GM13976 (cell line): Measurements from ENCODE around the gene KCNJ15.
A peak's percentile ranks its signal among the peaks of the same experiment; 100 is the strongest.

Experiments used
- DNase-seq: peaks from one replicate; pipeline ENCODE4 v3.0.0; 2012; ENCODE audit warnings: low spot score
- CTCF ChIP-seq: IDR thresholded peaks from 2 replicates; pipeline ENCODE4 v1.5.1; 2012; ENCODE audit warnings: borderline replicate concordance, mild to moderate bottlenecking; ENCODE audit not compliant: insufficient read depth; ENCODE audit errors: extremely low read depth, missing control alignments, control extremely low read depth
- in situ Hi-C: fragments of 300-500 bp; cut with MboI; formaldehyde crosslinking; loops from one replicate; pipeline ENCODE4 v1.12.0; 2022; ENCODE audit warnings: low sequenced_read_pairs, mixed read lengths, inconsistent platforms; ENCODE audit not compliant: unreplicated experiment

Gene KCNJ15

GRCh38 chr21:38349977-38350376, 93.2 kb downstream of the KCNJ15 start:
- TF ChIP-seq CTCF, result no peak
- in situ Hi-C loops, result loop anchor here (10.0 to 25.0 kb wide), 3 partner anchors 145 to 638 kb away; no protein-coding TSS in a partner anchor
- no peak for DNase-seq

- no peak for DNase-seq
- in situ Hi-C loops, result loop anchor here (10.0 to 25.0 kb wide), 3 partner anchors 146 to 638 kb away; no protein-coding TSS in a partner anchor
- TF ChIP-seq CTCF, result no peak
These were observed 93.9 kb downstream of the KCNJ15 start for GRCh38 chr21:38350684-38351083.

- DNase-seq, result no peak
- TF ChIP-seq CTCF, result no peak
- in situ Hi-C loops, result loop anchor here (10.0 to 25.0 kb wide), 3 partner anchors 147 to 639 kb away; no protein-coding TSS in a partner anchor
These were observed 94.6 kb downstream of the KCNJ15 start for GRCh38 chr21:38351176-38351959.

- peak; percentile 33 for DNase-seq
- TF ChIP-seq CTCF, result no peak
- in situ Hi-C loops, result loop anchor here (10.0 to 25.0 kb wide), 3 partner anchors 147 to 640 kb away; no protein-coding TSS in a partner anchor
These were observed 95.2 kb downstream of the KCNJ15 start for GRCh38 chr21:38351961-38352521.

- in situ Hi-C loops, result loop anchor here (10.0 to 25.0 kb wide), 3 partner anchors 148 to 640 kb away; no protein-coding TSS in a partner anchor
- DNase-seq, result peak; percentile 63
These were observed 95.9 kb downstream of the KCNJ15 start for GRCh38 chr21:38352536-38353219.

More at GRCh38 chr21:38352536-38353219, 95.9 kb downstream of the KCNJ15 start:
- peak; percentile 65 for TF ChIP-seq CTCF
